Adrenal gland (tissue), 12 donors: ENCODE measurements around the gene HTR2A. TPM values are rescaled to one million over a fixed set of nuclear protein-coding genes. Genes with fewer than 3 reads are reported as not detected.

Source experiments
- DNase-seq, 7 donors: peaks; one replicate each; pipeline ENCODE4 v3.0.0-alpha.2; 2019 to 2020
- H3K27ac ChIP-seq, 5 donors: fragments of 200-600 bp; sonication (generic) in 4 of 5; 1 replicate in 3 of 5; 2 replicates in 2 of 5; pipeline versions ENCODE4 v1.5.1 to v1.8.0; 2016 to 2020; ENCODE audit warnings: mild to moderate bottlenecking in 1 of 5
- H3K27me3 ChIP-seq: fragments of 200-600 bp; 2 replicates; pipeline ENCODE4 v1.8.0; 2021
- H3K36me3 ChIP-seq, 2 donors: fragments of 200-600 bp; replicated peaks in 1 of 2; 1 replicate in 1 of 2; 2 replicates in 1 of 2; pipeline versions ENCODE4 v1.5.1 to v1.8.0; 2018 to 2022
- H3K4me1 ChIP-seq, 2 donors: fragments of 200-600 bp; replicated peaks in 1 of 2; 1 replicate in 1 of 2; 2 replicates in 1 of 2; pipeline versions ENCODE4 v1.5.1 to v1.8.0; 2018 to 2021
- H3K4me3 ChIP-seq, 4 donors: fragments of 200-600 bp; sonication (generic) in 3 of 4; one replicate each; pipeline ENCODE4 v1.5.1; 2016 to 2018
- H3K9me3 ChIP-seq, 3 donors: fragments of 200-600 bp; sonication (generic) in 1 of 3; replicated peaks in 1 of 3; 1 replicate in 2 of 3; 2 replicates in 1 of 3; pipeline versions ENCODE4 v1.5.1 to v1.8.0; 2016 to 2021
- POLR2A ChIP-seq, 2 donors: fragments of 450-650 bp; IDR thresholded peaks; one replicate each; pipeline ENCODE4 v1.6.1; 2017; ENCODE audit warnings: antibody characterized with exemption in 2 of 2, mild to moderate bottlenecking in 2 of 2, moderate library complexity in 1 of 2
- WGBS, 4 donors: extraction: QIAGEN DNeasy Blood & Tissue Kit in 2 of 4; methylation state at CpG; one replicate each; pipeline versions ENCODE4 v1.1.5 to v1.1.7; 2013 to 2017; 5-methylcytosine and 5-hydroxymethylcytosine counted together
- intact Hi-C, 2 donors: fragments of 100-400 bp; cut with DNase I; formaldehyde crosslinking; loops; one replicate each; pipeline versions ENCODE4 v1.14.1 to v1.15.0; 2022 to 2023
- polyA plus RNA-seq, 3 donors: library from polyadenylated mRNA; stranded (reverse); fragments of 200-250 nt in 2 of 3; fragments of 350-450 nt in 1 of 3; fragmentation: Illumina TruSeq in 1 of 3; extraction: RNeasy Lipid Tissue Mini Kit (QIAGEN cat#74804) in 1 of 3; gene quantifications; one replicate each; pipeline ENCODE4 v1.2.3, GENCODE V29; 2013 to 2014
- total RNA-seq, 9 donors: library from RNA; depleted of rRNA in 4 of 9; stranded (reverse); fragments of >200 nt in 4 of 9; fragments of 120-200 nt in 1 of 9; fragmentation: NEBNext Ultra II Directional in 1 of 9; extraction: Animal tissue kit (Norgen Biotek cat#: 25700) in 1 of 9; gene quantifications; one replicate each; pipeline versions ENCODE4 v1.1.0 to v1.2.4, GENCODE V29; 2013 to 2023
- TF ChIP-seq, protein P1 (sequence below), 6 experiments: fragments of 450-650 bp in 4 of 6; fragments of 200-600 bp in 2 of 6; sonication (generic) in 1 of 6; IDR thresholded peaks; 1 replicate in 5 of 6; 2 replicates in 1 of 6; pipeline versions ENCODE4 v1.5.1 to v1.8.0; 2016 to 2021; ENCODE audit warnings: antibody characterized with exemption in 6 of 6, mild to moderate bottlenecking in 2 of 6, moderate library complexity in 1 of 6
- donor health status: healthy with polysubstance abuse.
- donor health status: Bipolar disorder and iron deficiency.
- donor health status: DM: yes; HTN: yes; CAD: no.
- donor health status: DM: no; HTN: no; CAD: no.
- donor health status: DM: no; HTN: no; CAD: no.
- donor health status: DM: yes; HTN: yes; CAD: no.

HTR2A gene
- total and polyA plus RNA-seq, 12 donors = 0.06 to 0.38 (median 0.19) TPM; not detected in 6

DNA sequence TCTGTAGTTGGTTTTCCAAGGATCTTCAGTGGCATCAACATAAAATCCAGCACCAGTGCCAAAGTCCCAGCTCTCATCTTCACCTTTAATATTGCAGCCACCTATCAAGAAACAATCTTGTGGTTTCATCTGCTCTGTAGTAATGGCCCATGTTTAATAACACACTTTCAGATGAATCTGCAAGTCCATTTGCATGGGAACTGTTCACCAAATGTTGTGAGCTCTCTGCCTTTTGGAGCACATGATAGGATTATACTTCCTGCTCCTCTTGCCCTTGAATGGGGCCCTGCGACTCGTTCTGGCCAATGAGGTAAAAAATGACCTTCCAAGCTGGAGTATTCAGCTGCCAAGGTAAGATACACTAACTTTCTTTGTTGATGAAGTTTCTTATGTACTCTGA is 114.2 kb downstream of the HTR2A start:
- Histone ChIP-seq H3K4me3 (no peak overlapping the region), H3K27me3 (no peaks in the 10 kb centered on the region), H3K9me3 (no peaks in the 10 kb centered on the region), H3K27ac (no peak overlapping the region), H3K4me1 (no peaks in the 10 kb centered on the region), H3K36me3 (peaks cover 0 to 68% of the 10 kb centered on the region in 2 donors)
- intact Hi-C loops = no loop called here
- no peak for TF ChIP-seq POLR2A (IDR thresholded peaks at IDR 0.05)
- TF ChIP-seq, protein P1, sequence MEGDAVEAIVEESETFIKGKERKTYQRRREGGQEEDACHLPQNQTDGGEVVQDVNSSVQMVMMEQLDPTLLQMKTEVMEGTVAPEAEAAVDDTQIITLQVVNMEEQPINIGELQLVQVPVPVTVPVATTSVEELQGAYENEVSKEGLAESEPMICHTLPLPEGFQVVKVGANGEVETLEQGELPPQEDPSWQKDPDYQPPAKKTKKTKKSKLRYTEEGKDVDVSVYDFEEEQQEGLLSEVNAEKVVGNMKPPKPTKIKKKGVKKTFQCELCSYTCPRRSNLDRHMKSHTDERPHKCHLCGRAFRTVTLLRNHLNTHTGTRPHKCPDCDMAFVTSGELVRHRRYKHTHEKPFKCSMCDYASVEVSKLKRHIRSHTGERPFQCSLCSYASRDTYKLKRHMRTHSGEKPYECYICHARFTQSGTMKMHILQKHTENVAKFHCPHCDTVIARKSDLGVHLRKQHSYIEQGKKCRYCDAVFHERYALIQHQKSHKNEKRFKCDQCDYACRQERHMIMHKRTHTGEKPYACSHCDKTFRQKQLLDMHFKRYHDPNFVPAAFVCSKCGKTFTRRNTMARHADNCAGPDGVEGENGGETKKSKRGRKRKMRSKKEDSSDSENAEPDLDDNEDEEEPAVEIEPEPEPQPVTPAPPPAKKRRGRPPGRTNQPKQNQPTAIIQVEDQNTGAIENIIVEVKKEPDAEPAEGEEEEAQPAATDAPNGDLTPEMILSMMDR (IDR thresholded peaks at IDR 0.05) = no peak
- DNase-seq = no peak
- 37 to 47% (median 43%) methylated on average over 2 of the region's 2 CpGs for WGBS, 4 donors

DNA sequence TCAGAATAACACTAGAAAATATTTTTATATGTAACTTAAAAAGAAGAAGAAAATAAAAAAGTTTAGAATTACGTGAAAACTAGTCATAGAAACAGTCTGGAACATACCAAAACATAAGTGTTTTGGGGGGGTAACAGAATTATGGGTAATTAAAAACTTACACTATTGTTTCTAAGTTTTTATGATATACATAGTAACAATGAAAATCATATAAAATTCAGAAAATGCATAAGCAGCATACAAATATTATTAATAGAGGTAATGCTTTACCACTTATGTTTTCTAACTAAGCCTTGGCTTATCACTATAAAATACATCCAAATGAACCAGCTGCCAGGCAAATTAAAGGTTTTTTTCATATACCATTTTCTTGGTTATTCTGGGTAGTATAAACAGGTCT is 114.8 kb downstream of the HTR2A start:
- Histone ChIP-seq H3K36me3 (peaks cover 0 to 74% of the 10 kb centered on the region in 2 donors), H3K4me1 (no peaks in the 10 kb centered on the region), H3K27me3 (no peaks in the 10 kb centered on the region), H3K4me3 (no peak overlapping the region), H3K9me3 (no peaks in the 10 kb centered on the region), H3K27ac (no peak overlapping the region)
- WGBS, 4 donors = 93 to 96% (median 96%) methylated on average over 1 of the region's 1 CpG
- DNase-seq = no peak
- intact Hi-C loops = no loop called here
- no peak for TF ChIP-seq POLR2A (IDR thresholded peaks at IDR 0.05)
- TF ChIP-seq, protein P1 (IDR thresholded peaks at IDR 0.05) = no peak

Other genes starting within 250 kb of the HTR2A start
- gene ESD, start 99.9 kb downstream of the HTR2A start, total RNA-seq = 100 to 1,000 TPM in 4 of 9 donors, 10 to 100 TPM in 5; 75.5 to 266 (median 97.4) TPM
- 100 to 1,000 TPM in 1 of 3 donors, 10 to 100 TPM in 2; 44.5 to 166 (median 64.7) TPM for gene ESD, start 99.9 kb downstream of the HTR2A start, polyA plus RNA-seq